ENCODE data around the gene DBP.

DNA sequence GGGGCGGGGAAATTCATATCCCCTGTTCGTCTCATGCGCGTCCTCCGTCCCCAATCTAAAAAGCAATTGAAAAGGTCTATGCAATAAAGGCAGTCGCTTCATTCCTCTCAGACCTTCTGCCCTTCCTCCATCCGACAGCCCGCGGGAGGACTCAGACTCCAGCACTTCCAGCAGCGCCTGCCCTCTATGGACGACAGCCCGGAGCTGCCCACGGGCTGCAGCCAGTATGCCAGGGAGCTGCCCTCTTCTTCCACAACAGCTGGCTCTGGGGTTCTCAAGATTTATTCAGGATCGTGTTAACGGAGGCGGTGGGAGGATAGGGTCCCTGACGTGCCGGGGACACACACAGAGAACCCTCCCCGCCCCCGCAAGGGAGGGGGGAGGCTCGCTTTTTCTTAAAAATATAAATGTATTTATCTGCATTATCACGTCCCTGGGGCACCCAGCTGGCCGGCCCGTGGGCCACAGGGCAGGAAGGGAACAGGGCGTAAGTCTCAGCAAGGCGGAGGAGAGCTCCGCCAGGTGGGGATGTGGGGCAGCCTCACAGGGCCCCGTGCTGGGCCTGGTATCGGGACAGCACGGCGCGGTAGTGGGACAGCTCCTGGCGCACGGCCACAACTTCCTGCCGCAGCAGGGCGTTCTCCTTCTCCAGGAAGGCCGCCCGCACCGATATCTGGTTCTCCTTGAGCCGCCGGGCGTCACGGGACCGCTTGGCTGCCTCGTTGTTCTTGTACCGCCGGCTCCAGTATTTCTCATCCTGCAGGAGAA lies 6.7 kb downstream of the DBP start:
- TF ChIP-seq EZH2phosphoT487 (IDR thresholded peaks at IDR 0.05; ENCODE audit: borderline replicate concordance, low read length), result no peak
- TF ChIP-seq, protein P1, sequence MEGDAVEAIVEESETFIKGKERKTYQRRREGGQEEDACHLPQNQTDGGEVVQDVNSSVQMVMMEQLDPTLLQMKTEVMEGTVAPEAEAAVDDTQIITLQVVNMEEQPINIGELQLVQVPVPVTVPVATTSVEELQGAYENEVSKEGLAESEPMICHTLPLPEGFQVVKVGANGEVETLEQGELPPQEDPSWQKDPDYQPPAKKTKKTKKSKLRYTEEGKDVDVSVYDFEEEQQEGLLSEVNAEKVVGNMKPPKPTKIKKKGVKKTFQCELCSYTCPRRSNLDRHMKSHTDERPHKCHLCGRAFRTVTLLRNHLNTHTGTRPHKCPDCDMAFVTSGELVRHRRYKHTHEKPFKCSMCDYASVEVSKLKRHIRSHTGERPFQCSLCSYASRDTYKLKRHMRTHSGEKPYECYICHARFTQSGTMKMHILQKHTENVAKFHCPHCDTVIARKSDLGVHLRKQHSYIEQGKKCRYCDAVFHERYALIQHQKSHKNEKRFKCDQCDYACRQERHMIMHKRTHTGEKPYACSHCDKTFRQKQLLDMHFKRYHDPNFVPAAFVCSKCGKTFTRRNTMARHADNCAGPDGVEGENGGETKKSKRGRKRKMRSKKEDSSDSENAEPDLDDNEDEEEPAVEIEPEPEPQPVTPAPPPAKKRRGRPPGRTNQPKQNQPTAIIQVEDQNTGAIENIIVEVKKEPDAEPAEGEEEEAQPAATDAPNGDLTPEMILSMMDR (IDR thresholded peaks at IDR 0.05; ENCODE audit: low read depth, low read length, poor library complexity, severe bottlenecking), result no peak
